OCI-LY1 (cell line): ENCODE measurements around the gene ANO8.

Experiments used
- CTCF ChIP-seq: fragments of 200-600 bp; sonication (generic), shearing (Covaris generic); IDR thresholded peaks from 2 replicates; pipeline ENCODE4 v1.5.1; 2017; ENCODE audit warnings: mild to moderate bottlenecking, antibody characterized with exemption, low read length, moderate library complexity, mixed read lengths
- EZH2 ChIP-seq: fragments of 200-600 bp; sonication (generic), shearing (Covaris generic); IDR thresholded peaks from 2 replicates; pipeline ENCODE4 v1.8.0; 2017; ENCODE audit warnings: borderline replicate concordance, mixed run types, mild to moderate bottlenecking, antibody characterized with exemption, low read length, moderate library complexity, mixed read lengths

- no peak for TF ChIP-seq CTCF
- no peak for TF ChIP-seq EZH2
Observed at GRCh38 chr19:17281391-17282304, 53.0 kb downstream of the ANO8 start, which contains the start of gene ANKLE1.
